Astrocyte (in vitro differentiated cells and primary cell): ENCODE measurements around the gene TCHH. TPM values are rescaled to one million over a fixed set of nuclear protein-coding genes. Genes with fewer than 3 reads are reported as not detected.

Experiments
- DNase-seq: peaks from one replicate; pipeline ENCODE4 v3.0.0-alpha.2; 2010; ENCODE audit warnings: low read depth
- FAIRE-seq: peaks from 2 replicates; lab custom pipeline; 2011; peaks lifted over from hg19 to GRCh38; lab: Jason Lieb, UNC
- H2AFZ ChIP-seq: 2 replicates; pipeline ENCODE4 v1.6.0; 2012; ENCODE audit warnings: low read depth, low read length, inconsistent platforms
- H3K27ac ChIP-seq: 2 replicates; pipeline ENCODE4 v1.5.1; 2011; ENCODE audit warnings: low read depth, low read length, inconsistent platforms
- H3K27me3 ChIP-seq: 2 replicates; pipeline ENCODE4 v1.6.0; 2011; ENCODE audit warnings: low read length, inconsistent platforms; ENCODE audit not compliant: insufficient read depth
- H3K36me3 ChIP-seq: 2 replicates; pipeline ENCODE4 v1.5.1; 2011; ENCODE audit warnings: low read length, inconsistent platforms; ENCODE audit not compliant: insufficient read depth
- H3K4me1 ChIP-seq: 2 replicates; pipeline ENCODE4 v1.5.1; 2011; ENCODE audit warnings: low read length, inconsistent platforms; ENCODE audit not compliant: insufficient read depth
- H3K4me2 ChIP-seq: 2 replicates; pipeline ENCODE4 v1.6.0; 2012; ENCODE audit warnings: low read length, inconsistent platforms
- H3K4me3 ChIP-seq: 2 replicates; pipeline ENCODE4 v1.5.1; 2011; ENCODE audit warnings: low read depth, mild to moderate bottlenecking, low read length, inconsistent platforms; ENCODE audit not compliant: insufficient read depth
- H3K79me2 ChIP-seq: 2 replicates; pipeline ENCODE4 v1.6.0; 2012; ENCODE audit warnings: mild to moderate bottlenecking, low read length, inconsistent platforms; ENCODE audit not compliant: insufficient read depth
- H3K9ac ChIP-seq: 2 replicates; pipeline ENCODE4 v1.6.0; 2012; ENCODE audit warnings: mild to moderate bottlenecking, low read length, inconsistent platforms
- H3K9me3 ChIP-seq: 2 replicates; pipeline ENCODE4 v1.5.1; 2012; ENCODE audit warnings: low read depth, mild to moderate bottlenecking, low read length, inconsistent platforms; ENCODE audit not compliant: insufficient read depth
- H4K20me1 ChIP-seq: 2 replicates; pipeline ENCODE4 v1.6.0; 2012; ENCODE audit warnings: low read length, inconsistent platforms; ENCODE audit not compliant: insufficient read depth
- H3K27ac Mint-ChIP-seq: one replicate; pipeline ENCODE4 v1.8.0; 2021; ENCODE audit warnings: mild to moderate bottlenecking, mixed read lengths; ENCODE audit not compliant: unreplicated experiment
- H3K27me3 Mint-ChIP-seq: one replicate; pipeline ENCODE4 v1.8.0; 2021; ENCODE audit warnings: low read depth, mixed read lengths; ENCODE audit not compliant: unreplicated experiment
- H3K36me3 Mint-ChIP-seq: one replicate; pipeline ENCODE4 v1.8.0; 2021; ENCODE audit warnings: low read depth, mixed read lengths; ENCODE audit not compliant: unreplicated experiment
- H3K4me1 Mint-ChIP-seq: one replicate; pipeline ENCODE4 v1.8.0; 2021; ENCODE audit warnings: low read depth, mixed read lengths; ENCODE audit not compliant: unreplicated experiment
- H3K4me3 Mint-ChIP-seq: one replicate; pipeline ENCODE4 v1.8.0; 2021; ENCODE audit warnings: mild to moderate bottlenecking, moderate library complexity, mixed read lengths; ENCODE audit not compliant: unreplicated experiment
- H3K9me3 Mint-ChIP-seq: one replicate; pipeline ENCODE4 v1.8.0; 2021; ENCODE audit warnings: mild to moderate bottlenecking, mixed read lengths; ENCODE audit not compliant: unreplicated experiment
- EZH2 ChIP-seq: IDR thresholded peaks from 2 replicates; pipeline ENCODE4 v1.6.1; 2012; ENCODE audit warnings: mild to moderate bottlenecking, low read length, inconsistent platforms; ENCODE audit not compliant: insufficient read depth
- total RNA-seq: library from RNA; stranded (reverse); gene quantifications from 2 replicates; pipeline ENCODE4 v1.2.1, GENCODE V29; 2021
- TF ChIP-seq, protein P1 (sequence below): IDR thresholded peaks from 2 replicates; pipeline ENCODE4 v1.5.1; 2011; ENCODE audit warnings: low read depth, mild to moderate bottlenecking, inconsistent platforms, low read length, moderate library complexity; ENCODE audit not compliant: insufficient read depth

TCHH gene
- total RNA-seq, 1 donor from 2014 or later, result 0.86 TPM

DNA sequence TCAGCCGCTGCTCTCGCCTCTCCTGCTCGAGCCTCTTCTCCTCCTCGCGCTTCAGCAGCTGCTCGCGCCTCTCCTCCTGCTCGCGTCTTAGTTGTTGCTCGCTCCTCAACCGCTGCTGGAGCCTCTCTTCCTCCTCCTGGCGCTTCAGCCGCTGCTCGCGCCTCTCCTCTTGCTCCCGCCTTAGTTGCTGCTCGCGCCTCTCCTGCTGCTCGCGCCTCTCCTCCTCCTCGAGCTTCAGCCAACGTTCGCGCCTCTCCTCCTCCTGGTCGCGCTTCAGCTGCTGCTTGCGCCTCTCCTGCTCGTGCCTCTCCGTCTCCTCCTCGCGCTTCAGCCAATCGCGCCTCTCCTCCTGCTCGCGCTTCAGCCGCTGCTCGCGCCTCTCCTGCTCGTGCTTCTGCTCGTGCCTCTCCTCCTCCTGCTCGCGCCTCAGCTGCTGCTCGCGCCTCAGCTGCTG, 3.7 kb downstream of the TCHH start:
- Histone ChIP-seq H3K4me3 (peak overlapping the region; percentile 56), H2AFZ (peak overlapping the region; percentile 91), H3K79me2 (no peaks in the 10 kb centered on the region), H3K9me3 (peaks cover 15% of the 10 kb centered on the region), H3K9ac (no peak overlapping the region), H4K20me1 (no peaks in the 10 kb centered on the region), H3K36me3 (no peaks in the 10 kb centered on the region), H3K27me3 (peaks cover 85% of the 10 kb centered on the region), H3K4me1 (peaks cover 22% of the 10 kb centered on the region), H3K4me2 (peak overlapping the region; percentile 88), H3K27ac (no peak overlapping the region)
- TF ChIP-seq EZH2, result no peak
- TF ChIP-seq, protein P1, sequence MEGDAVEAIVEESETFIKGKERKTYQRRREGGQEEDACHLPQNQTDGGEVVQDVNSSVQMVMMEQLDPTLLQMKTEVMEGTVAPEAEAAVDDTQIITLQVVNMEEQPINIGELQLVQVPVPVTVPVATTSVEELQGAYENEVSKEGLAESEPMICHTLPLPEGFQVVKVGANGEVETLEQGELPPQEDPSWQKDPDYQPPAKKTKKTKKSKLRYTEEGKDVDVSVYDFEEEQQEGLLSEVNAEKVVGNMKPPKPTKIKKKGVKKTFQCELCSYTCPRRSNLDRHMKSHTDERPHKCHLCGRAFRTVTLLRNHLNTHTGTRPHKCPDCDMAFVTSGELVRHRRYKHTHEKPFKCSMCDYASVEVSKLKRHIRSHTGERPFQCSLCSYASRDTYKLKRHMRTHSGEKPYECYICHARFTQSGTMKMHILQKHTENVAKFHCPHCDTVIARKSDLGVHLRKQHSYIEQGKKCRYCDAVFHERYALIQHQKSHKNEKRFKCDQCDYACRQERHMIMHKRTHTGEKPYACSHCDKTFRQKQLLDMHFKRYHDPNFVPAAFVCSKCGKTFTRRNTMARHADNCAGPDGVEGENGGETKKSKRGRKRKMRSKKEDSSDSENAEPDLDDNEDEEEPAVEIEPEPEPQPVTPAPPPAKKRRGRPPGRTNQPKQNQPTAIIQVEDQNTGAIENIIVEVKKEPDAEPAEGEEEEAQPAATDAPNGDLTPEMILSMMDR, result no peak
- H3K27ac Mint-ChIP-seq, result no peak overlapping the region
- FAIRE-seq, result no peak
- DNase-seq, result peak; percentile 49
- no peaks in the 10 kb centered on the region for H3K36me3 Mint-ChIP-seq
- peaks cover 11% of the 10 kb centered on the region for H3K9me3 Mint-ChIP-seq
- peaks cover 17% of the 10 kb centered on the region for H3K27me3 Mint-ChIP-seq
- H3K4me1 Mint-ChIP-seq, result peaks cover 4% of the 10 kb centered on the region
- H3K4me3 Mint-ChIP-seq, result no peak overlapping the region

GRCh38 chr1:152110860-152111514, 4.3 kb downstream of the TCHH start:
- peak overlapping the region; percentile 56 for H3K4me3 ChIP-seq
- H3K36me3 Mint-ChIP-seq, result no peaks in the 10 kb centered on the region
- H3K27ac Mint-ChIP-seq, result no peak overlapping the region
- TF ChIP-seq EZH2, result peak; percentile 47
- TF ChIP-seq, protein P1, result no peak
- peaks cover 4% of the 10 kb centered on the region for H3K4me1 Mint-ChIP-seq
- H3K4me1 ChIP-seq, result peaks cover 22% of the 10 kb centered on the region
- no peaks in the 10 kb centered on the region for H3K79me2 ChIP-seq
- DNase-seq (peak; percentile 55), FAIRE-seq (no peak)
- no peak overlapping the region for H3K27ac ChIP-seq
- no peak overlapping the region for H3K4me3 Mint-ChIP-seq
- no peaks in the 10 kb centered on the region for H4K20me1 ChIP-seq
- H3K27me3 ChIP-seq, result peaks cover 90% of the 10 kb centered on the region
- peak overlapping the region; percentile 91 for H2AFZ ChIP-seq
- H3K36me3 ChIP-seq, result no peaks in the 10 kb centered on the region
- H3K4me2 ChIP-seq, result peak overlapping the region; percentile 88
- H3K9me3 Mint-ChIP-seq, result peaks cover 11% of the 10 kb centered on the region
- H3K27me3 Mint-ChIP-seq, result peaks cover 17% of the 10 kb centered on the region
- H3K9ac ChIP-seq, result no peak overlapping the region
- peaks cover 15% of the 10 kb centered on the region for H3K9me3 ChIP-seq

GRCh38 chr1:152110365-152110859, 4.8 kb downstream of the TCHH start:
- H3K4me1 Mint-ChIP-seq, result peaks cover 4% of the 10 kb centered on the region
- FAIRE-seq (no peak), DNase-seq (peak; percentile 46)
- H4K20me1 ChIP-seq, result no peaks in the 10 kb centered on the region
- H3K4me2 ChIP-seq, result peak overlapping the region; percentile 88
- peaks cover 11% of the 10 kb centered on the region for H3K9me3 Mint-ChIP-seq
- H3K4me3 Mint-ChIP-seq, result no peak overlapping the region
- H3K27me3 ChIP-seq, result peaks cover 90% of the 10 kb centered on the region
- no peak overlapping the region for H3K27ac Mint-ChIP-seq
- H2AFZ ChIP-seq, result peak overlapping the region; percentile 91
- no peak for TF ChIP-seq EZH2
- TF ChIP-seq, protein P1, result no peak
- peak overlapping the region; percentile 56 for H3K4me3 ChIP-seq
- peaks cover 18% of the 10 kb centered on the region for H3K27me3 Mint-ChIP-seq
- H3K36me3 Mint-ChIP-seq, result no peaks in the 10 kb centered on the region
- H3K27ac ChIP-seq, result no peak overlapping the region
- H3K36me3 ChIP-seq, result no peaks in the 10 kb centered on the region
- H3K79me2 ChIP-seq, result no peaks in the 10 kb centered on the region
- H3K4me1 ChIP-seq, result peaks cover 22% of the 10 kb centered on the region
- H3K9ac ChIP-seq, result no peak overlapping the region
- peaks cover 15% of the 10 kb centered on the region for H3K9me3 ChIP-seq
